NCI-H460 (cell line): ENCODE measurements around the gene GRAMD2B. TPM values are rescaled to one million over a fixed set of nuclear protein-coding genes. Genes with fewer than 3 reads are reported as not detected.
"Not testable (repeated sequence)": the region's sequence is repeated elsewhere in the genome, so short reads cannot be mapped to it uniquely, and the experiment has no call there.

Source experiments
- DNase-seq: peaks from one replicate; pipeline ENCODE4 v3.0.0-alpha.2; 2016; ENCODE audit warnings: low read depth; ENCODE audit errors: extremely low read depth
- polyA plus RNA-seq: library from polyadenylated mRNA; depleted of rRNA; stranded (reverse); fragments of >200 nt; gene quantifications from 2 replicates; pipeline ENCODE4 v1.2.3, GENCODE V29; 2014; cell fraction: nucleus; rRNA removed
- total RNA-seq: library from RNA; depleted of rRNA; stranded (reverse); fragments of >200 nt; shearing (Covaris generic); gene quantifications from 2 replicates; pipeline ENCODE4 v1.2.3, GENCODE V29; 2014; rRNA removed

Gene GRAMD2B
- not detected in 2 replicates for total RNA-seq
- polyA plus RNA-seq = not detected in 2 replicates

- DNase-seq = no peak
Measured at GRCh38 chr5:126422994-126423788, at the start of gene GRAMD2B. Gene GRAMD2B (plus strand): TSS chr5:126423409. CDS start chr5:126423607, 198 bp downstream.

GRCh38 chr5:126374109-126374416 lies 49.1 kb upstream of the GRAMD2B start:
- no peak for DNase-seq

GRCh38 chr5:126376443-126376842 lies 46.8 kb upstream of the GRAMD2B start:
- DNase-seq = no peak

- DNase-seq = no peak
Measured at GRCh38 chr5:126377424-126377823, 45.8 kb upstream of the GRAMD2B start.

GRCh38 chr5:126380316-126380715 lies 42.9 kb upstream of the GRAMD2B start:
- DNase-seq = not testable (repeated sequence)

GRCh38 chr5:126383246-126383645 lies 40.0 kb upstream of the GRAMD2B start:
- no peak for DNase-seq

GRCh38 chr5:126383776-126384175 lies 39.4 kb upstream of the GRAMD2B start:
- DNase-seq = no peak

GRCh38 chr5:126384985-126385384 lies 38.2 kb upstream of the GRAMD2B start:
- DNase-seq = no peak

GRCh38 chr5:126385524-126386502 lies 37.4 kb upstream of the GRAMD2B start:
- DNase-seq = no peak

- no peak for DNase-seq
Measured at GRCh38 chr5:126389179-126389578, 34.0 kb upstream of the GRAMD2B start.

GRCh38 chr5:126390051-126390450 lies 33.2 kb upstream of the GRAMD2B start:
- no peak for DNase-seq

- no peak for DNase-seq
Measured at GRCh38 chr5:126391386-126391785, 31.8 kb upstream of the GRAMD2B start.

GRCh38 chr5:126394211-126394788 lies 28.9 kb upstream of the GRAMD2B start:
- no peak for DNase-seq

- DNase-seq = no peak
Measured at GRCh38 chr5:126395198-126395597, 28.0 kb upstream of the GRAMD2B start.

GRCh38 chr5:126395605-126396004 lies 27.6 kb upstream of the GRAMD2B start:
- DNase-seq = no peak

GRCh38 chr5:126396721-126397120 lies 26.5 kb upstream of the GRAMD2B start:
- not testable (repeated sequence) for DNase-seq

- DNase-seq = no peak
Measured at GRCh38 chr5:126398791-126399190, 24.4 kb upstream of the GRAMD2B start.

- no peak for DNase-seq
Measured at GRCh38 chr5:126400621-126401251, 22.5 kb upstream of the GRAMD2B start.

- DNase-seq = no peak
Measured at GRCh38 chr5:126402621-126403555, 20.3 kb upstream of the GRAMD2B start.

GRCh38 chr5:126403876-126404275 lies 19.3 kb upstream of the GRAMD2B start:
- no peak for DNase-seq
